Astrocyte (in vitro differentiated cells and primary cell): ENCODE data around the gene ZDHHC12.

Source experiments
- EZH2 ChIP-seq: IDR thresholded peaks from 2 replicates; pipeline ENCODE4 v1.6.1; 2012; ENCODE audit warnings: mild to moderate bottlenecking, low read length, inconsistent platforms; ENCODE audit not compliant: insufficient read depth
- TF ChIP-seq, protein P1 (sequence below): IDR thresholded peaks from 2 replicates; pipeline ENCODE4 v1.5.1; 2011; ENCODE audit warnings: low read depth, mild to moderate bottlenecking, inconsistent platforms, low read length, moderate library complexity; ENCODE audit not compliant: insufficient read depth

DNA sequence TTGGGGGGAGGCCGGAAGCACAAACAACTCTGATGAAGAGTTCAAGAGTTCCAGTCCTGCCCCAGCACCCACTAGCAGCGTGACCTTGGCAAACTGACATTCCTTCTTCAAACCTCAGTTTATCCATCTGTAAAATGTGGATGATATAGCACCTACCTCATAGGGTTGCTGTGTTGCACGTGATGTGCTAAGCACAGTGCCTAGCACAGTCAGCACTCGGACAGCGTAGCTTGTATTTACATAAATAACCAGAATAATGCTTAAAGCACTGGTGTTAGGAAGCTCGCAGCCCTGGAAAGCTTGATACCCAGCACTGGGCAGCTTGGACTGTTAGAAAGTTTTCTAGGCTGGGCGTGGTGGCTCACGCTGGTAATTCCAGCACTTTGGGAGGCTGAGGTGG lies 16.5 kb downstream of the ZDHHC12 start:
- TF ChIP-seq, protein P1, sequence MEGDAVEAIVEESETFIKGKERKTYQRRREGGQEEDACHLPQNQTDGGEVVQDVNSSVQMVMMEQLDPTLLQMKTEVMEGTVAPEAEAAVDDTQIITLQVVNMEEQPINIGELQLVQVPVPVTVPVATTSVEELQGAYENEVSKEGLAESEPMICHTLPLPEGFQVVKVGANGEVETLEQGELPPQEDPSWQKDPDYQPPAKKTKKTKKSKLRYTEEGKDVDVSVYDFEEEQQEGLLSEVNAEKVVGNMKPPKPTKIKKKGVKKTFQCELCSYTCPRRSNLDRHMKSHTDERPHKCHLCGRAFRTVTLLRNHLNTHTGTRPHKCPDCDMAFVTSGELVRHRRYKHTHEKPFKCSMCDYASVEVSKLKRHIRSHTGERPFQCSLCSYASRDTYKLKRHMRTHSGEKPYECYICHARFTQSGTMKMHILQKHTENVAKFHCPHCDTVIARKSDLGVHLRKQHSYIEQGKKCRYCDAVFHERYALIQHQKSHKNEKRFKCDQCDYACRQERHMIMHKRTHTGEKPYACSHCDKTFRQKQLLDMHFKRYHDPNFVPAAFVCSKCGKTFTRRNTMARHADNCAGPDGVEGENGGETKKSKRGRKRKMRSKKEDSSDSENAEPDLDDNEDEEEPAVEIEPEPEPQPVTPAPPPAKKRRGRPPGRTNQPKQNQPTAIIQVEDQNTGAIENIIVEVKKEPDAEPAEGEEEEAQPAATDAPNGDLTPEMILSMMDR: no peak
- TF ChIP-seq EZH2: no peak
